ENCODE measurements around the gene KIF2C. TPM values are rescaled to one million over a fixed set of nuclear protein-coding genes. Genes with fewer than 3 reads are reported as not detected.

Gene KIF2C
- total and polyA plus RNA-seq, 9 of the 15 experiments (the other 6 are each of a cell fraction or from before 2014, with no cell fraction given): 84.9 to 226 (median 169) TPM

DNA sequence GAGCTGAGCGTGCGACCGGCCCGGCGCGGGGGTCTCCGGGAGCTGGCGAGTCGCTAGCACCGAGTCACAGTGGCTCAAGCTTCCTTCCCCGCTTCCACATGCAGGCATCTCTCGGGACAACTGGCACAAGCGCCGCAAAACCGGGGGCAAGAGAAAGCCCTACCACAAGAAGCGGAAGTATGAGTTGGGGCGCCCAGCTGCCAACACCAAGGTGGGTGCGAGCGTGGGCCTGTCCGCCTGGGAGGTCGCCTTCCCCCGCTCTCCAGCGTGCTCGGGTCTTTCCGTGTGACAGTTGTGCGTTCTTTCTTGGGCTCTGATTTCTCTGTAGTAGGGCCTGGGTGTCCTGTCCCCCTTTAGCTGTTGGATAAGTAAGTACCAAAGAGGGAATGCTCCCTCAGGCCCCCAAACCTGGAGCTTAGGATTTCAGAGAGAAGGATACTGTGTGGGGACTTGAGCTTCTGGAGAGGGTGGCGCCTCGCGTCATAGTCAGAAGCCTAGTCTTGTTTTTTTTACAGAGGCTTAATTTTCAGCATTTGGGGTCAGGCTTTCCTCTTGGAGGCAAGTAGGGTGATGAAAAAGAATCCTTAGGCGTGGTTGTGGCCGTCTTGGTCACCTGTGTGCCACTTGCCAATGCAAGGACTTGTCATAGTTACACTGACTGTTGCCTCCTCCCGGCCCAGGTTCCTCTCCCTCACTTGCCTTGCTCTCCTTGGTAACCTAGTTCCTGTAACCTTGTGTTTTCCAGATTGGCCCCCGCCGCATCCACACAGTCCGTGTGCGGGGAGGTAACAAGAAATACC, 36.5 kb downstream of the KIF2C start (continued):
- TF ChIP-seq JUN (IDR thresholded peaks at IDR 0.05; ENCODE audit: borderline replicate concordance, low read depth, low read length): no peak
- TF ChIP-seq JUN (CRISPR knock-in tag; IDR thresholded peaks at IDR 0.05; ENCODE audit: borderline replicate concordance): no peak
- peak; percentile 33 for TF ChIP-seq RBFOX2 (IDR thresholded peaks at IDR 0.05; ENCODE audit: low read depth, low read length)
- TF ChIP-seq NUFIP1 (IDR thresholded peaks at IDR 0.05; ENCODE audit: partially characterized antibody): no peak
- peak; percentile 84; the same call in 1 of the 2 replicates for TF ChIP-seq TGIF2 (CRISPR knock-in tag; IDR thresholded peaks at IDR 0.05)
- no peak for TF ChIP-seq NCOA1 (IDR thresholded peaks at IDR 0.05; ENCODE audit: low read depth)
- TF ChIP-seq SMAD2 (IDR thresholded peaks at IDR 0.05; ENCODE audit: low read depth, low read length): no peak
- TF ChIP-seq ZNF347 (CRISPR knock-in tag; IDR thresholded peaks at IDR 0.05; ENCODE audit: low read depth): no peak
- TF ChIP-seq, protein P1, sequence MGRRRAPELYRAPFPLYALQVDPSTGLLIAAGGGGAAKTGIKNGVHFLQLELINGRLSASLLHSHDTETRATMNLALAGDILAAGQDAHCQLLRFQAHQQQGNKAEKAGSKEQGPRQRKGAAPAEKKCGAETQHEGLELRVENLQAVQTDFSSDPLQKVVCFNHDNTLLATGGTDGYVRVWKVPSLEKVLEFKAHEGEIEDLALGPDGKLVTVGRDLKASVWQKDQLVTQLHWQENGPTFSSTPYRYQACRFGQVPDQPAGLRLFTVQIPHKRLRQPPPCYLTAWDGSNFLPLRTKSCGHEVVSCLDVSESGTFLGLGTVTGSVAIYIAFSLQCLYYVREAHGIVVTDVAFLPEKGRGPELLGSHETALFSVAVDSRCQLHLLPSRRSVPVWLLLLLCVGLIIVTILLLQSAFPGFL (CRISPR knock-in tag; IDR thresholded peaks at IDR 0.05): 0 out of 2 replicates have a peak, but pooled peaks have one; percentile 70
- TF ChIP-seq, protein P2, sequence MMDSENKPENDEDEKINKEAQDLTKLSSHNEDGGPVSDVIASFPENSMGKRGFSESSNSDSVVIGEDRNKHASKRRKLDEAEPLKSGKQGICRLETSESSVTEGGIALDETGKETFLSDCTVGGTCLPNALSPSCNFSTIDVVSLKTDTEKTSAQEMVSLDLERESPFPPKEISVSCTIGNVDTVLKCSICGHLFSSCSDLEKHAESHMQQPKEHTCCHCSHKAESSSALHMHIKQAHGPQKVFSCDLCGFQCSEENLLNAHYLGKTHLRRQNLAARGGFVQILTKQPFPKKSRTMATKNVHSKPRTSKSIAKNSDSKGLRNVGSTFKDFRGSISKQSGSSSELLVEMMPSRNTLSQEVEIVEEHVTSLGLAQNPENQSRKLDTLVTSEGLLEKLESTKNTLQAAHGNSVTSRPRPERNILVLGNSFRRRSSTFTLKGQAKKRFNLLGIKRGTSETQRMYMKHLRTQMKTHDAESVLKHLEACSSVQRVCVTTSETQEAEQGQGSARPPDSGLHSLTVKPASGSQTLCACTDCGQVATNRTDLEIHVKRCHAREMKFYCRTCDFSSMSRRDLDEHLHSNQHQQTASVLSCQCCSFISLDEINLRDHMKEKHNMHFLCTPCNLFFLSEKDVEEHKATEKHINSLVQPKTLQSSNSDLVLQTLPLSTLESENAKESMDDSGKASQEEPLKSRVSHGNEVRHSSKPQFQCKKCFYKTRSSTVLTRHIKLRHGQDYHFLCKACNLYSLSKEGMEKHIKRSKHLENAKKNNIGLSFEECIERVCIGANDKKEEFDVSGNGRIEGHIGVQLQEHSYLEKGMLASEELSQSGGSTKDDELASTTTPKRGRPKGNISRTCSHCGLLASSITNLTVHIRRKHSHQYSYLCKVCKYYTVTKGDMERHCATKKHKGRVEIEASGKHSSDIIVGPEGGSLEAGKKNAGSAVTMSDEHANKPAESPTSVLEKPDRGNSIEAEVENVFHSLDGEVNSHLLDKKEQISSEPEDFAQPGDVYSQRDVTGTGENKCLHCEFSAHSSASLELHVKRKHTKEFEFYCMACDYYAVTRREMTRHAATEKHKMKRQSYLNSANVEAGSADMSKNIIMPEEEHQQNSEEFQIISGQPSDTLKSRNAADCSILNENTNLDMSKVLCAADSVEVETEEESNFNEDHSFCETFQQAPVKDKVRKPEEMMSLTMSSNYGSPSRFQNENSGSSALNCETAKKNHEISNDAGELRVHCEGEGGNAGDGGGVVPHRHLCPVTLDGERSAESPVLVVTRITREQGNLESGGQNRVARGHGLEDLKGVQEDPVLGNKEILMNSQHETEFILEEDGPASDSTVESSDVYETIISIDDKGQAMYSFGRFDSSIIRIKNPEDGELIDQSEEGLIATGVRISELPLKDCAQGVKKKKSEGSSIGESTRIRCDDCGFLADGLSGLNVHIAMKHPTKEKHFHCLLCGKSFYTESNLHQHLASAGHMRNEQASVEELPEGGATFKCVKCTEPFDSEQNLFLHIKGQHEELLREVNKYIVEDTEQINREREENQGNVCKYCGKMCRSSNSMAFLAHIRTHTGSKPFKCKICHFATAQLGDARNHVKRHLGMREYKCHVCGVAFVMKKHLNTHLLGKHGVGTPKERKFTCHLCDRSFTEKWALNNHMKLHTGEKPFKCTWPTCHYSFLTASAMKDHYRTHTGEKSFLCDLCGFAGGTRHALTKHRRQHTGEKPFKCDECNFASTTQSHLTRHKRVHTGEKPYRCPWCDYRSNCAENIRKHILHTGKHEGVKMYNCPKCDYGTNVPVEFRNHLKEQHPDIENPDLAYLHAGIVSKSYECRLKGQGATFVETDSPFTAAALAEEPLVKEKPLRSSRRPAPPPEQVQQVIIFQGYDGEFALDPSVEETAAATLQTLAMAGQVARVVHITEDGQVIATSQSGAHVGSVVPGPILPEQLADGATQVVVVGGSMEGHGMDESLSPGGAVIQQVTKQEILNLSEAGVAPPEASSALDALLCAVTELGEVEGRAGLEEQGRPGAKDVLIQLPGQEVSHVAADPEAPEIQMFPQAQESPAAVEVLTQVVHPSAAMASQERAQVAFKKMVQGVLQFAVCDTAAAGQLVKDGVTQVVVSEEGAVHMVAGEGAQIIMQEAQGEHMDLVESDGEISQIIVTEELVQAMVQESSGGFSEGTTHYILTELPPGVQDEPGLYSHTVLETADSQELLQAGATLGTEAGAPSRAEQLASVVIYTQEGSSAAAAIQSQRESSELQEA (IDR thresholded peaks at IDR 0.05; ENCODE audit: low read depth): no peak
- no peak for TF ChIP-seq MEF2A (IDR thresholded peaks at IDR 0.05; ENCODE audit: control insufficient read depth, low read depth, low read length)
- TF ChIP-seq, protein P3, sequence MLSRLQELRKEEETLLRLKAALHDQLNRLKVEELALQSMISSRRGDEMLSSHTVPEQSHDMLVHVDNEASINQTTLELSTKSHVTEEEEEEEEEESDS (CRISPR knock-in tag; IDR thresholded peaks at IDR 0.05): no peak
- TF ChIP-seq SIN3A (IDR thresholded peaks at IDR 0.05; ENCODE audit: borderline replicate concordance in 2 of 2, control insufficient read depth in 1 of 2, low read depth in 2 of 2, low read length in 2 of 2): peak; percentile 35; a peak in 1 of 4 replicates
- TF ChIP-seq RB1 (IDR thresholded peaks at IDR 0.05; ENCODE audit: low read depth): no peak
- TF ChIP-seq, protein P4, sequence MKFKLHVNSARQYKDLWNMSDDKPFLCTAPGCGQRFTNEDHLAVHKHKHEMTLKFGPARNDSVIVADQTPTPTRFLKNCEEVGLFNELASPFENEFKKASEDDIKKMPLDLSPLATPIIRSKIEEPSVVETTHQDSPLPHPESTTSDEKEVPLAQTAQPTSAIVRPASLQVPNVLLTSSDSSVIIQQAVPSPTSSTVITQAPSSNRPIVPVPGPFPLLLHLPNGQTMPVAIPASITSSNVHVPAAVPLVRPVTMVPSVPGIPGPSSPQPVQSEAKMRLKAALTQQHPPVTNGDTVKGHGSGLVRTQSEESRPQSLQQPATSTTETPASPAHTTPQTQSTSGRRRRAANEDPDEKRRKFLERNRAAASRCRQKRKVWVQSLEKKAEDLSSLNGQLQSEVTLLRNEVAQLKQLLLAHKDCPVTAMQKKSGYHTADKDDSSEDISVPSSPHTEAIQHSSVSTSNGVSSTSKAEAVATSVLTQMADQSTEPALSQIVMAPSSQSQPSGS (CRISPR knock-in tag; IDR thresholded peaks at IDR 0.05): no peak

Measured in K562 (cell line).